KMS-11 (cell line): ENCODE measurements around the gene IGLON5.

Experiments
- H2AFZ ChIP-seq: fragments of 200-600 bp; sonication (generic); 2 replicates; pipeline ENCODE4 v1.6.1; 2016; ENCODE audit warnings: antibody characterized with exemption, mixed run types, low read depth
- H3K27ac ChIP-seq: fragments of 200-600 bp; sonication (generic); 2 replicates; pipeline ENCODE4 v1.6.1; 2016; ENCODE audit warnings: mild to moderate bottlenecking, mixed run types
- H3K27me3 ChIP-seq: fragments of 200-600 bp; sonication (generic); 2 replicates; pipeline ENCODE4 v1.6.1; 2017; ENCODE audit warnings: mild to moderate bottlenecking, low read depth, mixed run types, moderate library complexity; ENCODE audit not compliant: insufficient read depth
- H3K36me3 ChIP-seq: fragments of 200-600 bp; sonication (generic); 2 replicates; pipeline ENCODE4 v1.6.1; 2017; ENCODE audit warnings: mild to moderate bottlenecking, mixed run types; ENCODE audit not compliant: insufficient read depth
- H3K4me1 ChIP-seq: fragments of 200-600 bp; sonication (generic); 2 replicates; pipeline ENCODE4 v1.6.1; 2016; ENCODE audit warnings: mild to moderate bottlenecking, low read depth, mixed run types; ENCODE audit not compliant: poor library complexity, severe bottlenecking
- H3K4me2 ChIP-seq: fragments of 200-600 bp; sonication (generic); 2 replicates; pipeline ENCODE4 v1.7.0; 2016; ENCODE audit warnings: mild to moderate bottlenecking, mixed run types
- H3K4me3 ChIP-seq: fragments of 200-600 bp; sonication (generic); IDR thresholded peaks from 2 replicates; pipeline ENCODE4 v1.6.1; 2017; ENCODE audit warnings: low read depth, low read length, mixed read lengths; ENCODE audit not compliant: insufficient read depth
- H3K79me2 ChIP-seq: fragments of 200-600 bp; sonication (generic); 2 replicates; pipeline ENCODE4 v1.6.1; 2016; ENCODE audit warnings: low read depth, mixed run types; ENCODE audit not compliant: insufficient read depth
- H3K9ac ChIP-seq: fragments of 200-600 bp; sonication (generic); 2 replicates; pipeline ENCODE4 v1.6.1; 2016; ENCODE audit warnings: mild to moderate bottlenecking, mixed run types
- H4K20me1 ChIP-seq: fragments of 200-600 bp; sonication (generic); 2 replicates; pipeline ENCODE4 v1.6.1; 2016; ENCODE audit warnings: mild to moderate bottlenecking, mixed run types; ENCODE audit not compliant: insufficient read depth
- CTCF ChIP-seq: fragments of 200-600 bp; sonication (generic); conservative IDR thresholded peaks from 2 replicates; pipeline ENCODE4 v1.6.1; 2017; ENCODE audit warnings: low read depth, mild to moderate bottlenecking, antibody characterized with exemption, low read length, moderate library complexity, mixed read lengths

IGLON5 gene

GRCh38 chr19:51354742-51355148, 43.3 kb downstream of the IGLON5 start:
- no peak overlapping the region for H3K27ac ChIP-seq
- no peak overlapping the region for H3K4me2 ChIP-seq
- H3K36me3 ChIP-seq: no peaks in the 10 kb centered on the region
- no peak for TF ChIP-seq CTCF
- H3K27me3 ChIP-seq: no peaks in the 10 kb centered on the region
- H3K79me2 ChIP-seq: no peaks in the 10 kb centered on the region
- no peak overlapping the region for H3K4me3 ChIP-seq
- no peaks in the 10 kb centered on the region for H4K20me1 ChIP-seq
- no peaks in the 10 kb centered on the region for H3K4me1 ChIP-seq
- no peak overlapping the region for H3K9ac ChIP-seq
- H2AFZ ChIP-seq: no peak overlapping the region

GRCh38 chr19:51356159-51356801, 44.8 kb downstream of the IGLON5 start:
- TF ChIP-seq CTCF: no peak
- no peak overlapping the region for H3K9ac ChIP-seq
- no peaks in the 10 kb centered on the region for H3K36me3 ChIP-seq
- no peaks in the 10 kb centered on the region for H4K20me1 ChIP-seq
- H3K79me2 ChIP-seq: no peaks in the 10 kb centered on the region
- H2AFZ ChIP-seq: no peak overlapping the region
- no peaks in the 10 kb centered on the region for H3K27me3 ChIP-seq
- no peak overlapping the region for H3K27ac ChIP-seq
- H3K4me2 ChIP-seq: no peak overlapping the region
- H3K4me1 ChIP-seq: no peaks in the 10 kb centered on the region
- no peak overlapping the region for H3K4me3 ChIP-seq

DNA sequence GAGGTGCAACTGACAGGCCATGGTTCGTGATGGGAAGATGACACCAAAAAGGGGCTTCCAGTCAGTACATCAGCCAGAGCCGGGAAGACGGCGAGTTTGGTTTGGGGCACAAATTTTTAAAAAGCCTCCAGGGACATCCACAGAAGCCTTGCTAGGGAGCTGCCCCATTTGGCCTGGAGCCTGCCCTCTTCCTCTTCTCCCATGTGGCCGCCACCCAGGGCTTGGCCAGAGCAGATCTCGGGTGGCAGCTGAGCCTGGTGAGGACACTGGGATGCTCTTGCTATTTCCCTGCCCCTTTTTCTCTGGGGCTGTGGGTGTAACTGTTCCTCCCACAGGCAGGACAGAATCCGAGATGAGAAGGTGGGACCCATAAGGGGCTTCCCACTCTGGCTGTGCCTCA, 46.5 kb downstream of the IGLON5 start:
- Histone ChIP-seq H4K20me1 (no peaks in the 10 kb centered on the region), H3K36me3 (no peaks in the 10 kb centered on the region), H3K4me3 (no peak overlapping the region), H3K27me3 (no peaks in the 10 kb centered on the region), H3K79me2 (no peaks in the 10 kb centered on the region), H3K4me1 (no peaks in the 10 kb centered on the region), H2AFZ (no peak overlapping the region), H3K9ac (no peak overlapping the region), H3K4me2 (no peak overlapping the region), H3K27ac (no peak overlapping the region)
- no peak for TF ChIP-seq CTCF

GRCh38 chr19:51359294-51359693, 47.9 kb downstream of the IGLON5 start:
- Histone ChIP-seq H4K20me1 (no peaks in the 10 kb centered on the region), H3K79me2 (no peaks in the 10 kb centered on the region), H3K4me2 (no peak overlapping the region), H3K27me3 (no peaks in the 10 kb centered on the region), H3K36me3 (no peaks in the 10 kb centered on the region), H2AFZ (no peak overlapping the region), H3K27ac (no peak overlapping the region), H3K4me1 (no peaks in the 10 kb centered on the region), H3K9ac (no peak overlapping the region), H3K4me3 (no peak overlapping the region)
- TF ChIP-seq CTCF: no peak
